Dermis microvascular lymphatic vessel endothelial cell (primary cell): ENCODE results near the gene DNAH14. TPM values are rescaled to one million over a fixed set of nuclear protein-coding genes. Genes with fewer than 3 reads are reported as not detected.
"Not testable (repeated sequence)": the region's sequence is repeated elsewhere in the genome, so short reads cannot be mapped to it uniquely, and the experiment has no call there.

Source experiments
- DNase-seq, 2 donors: peaks; one replicate each; pipeline versions ENCODE4 v3.0.0 to v3.0.0-alpha.2; 2010; ENCODE audit warnings: low read depth in 2 of 2
- total RNA-seq: library from RNA; depleted of rRNA; stranded (reverse); fragments of >200 nt; gene quantifications from 2 replicates; pipeline ENCODE4 v1.2.1, GENCODE V29; 2014

The DNAH14 gene
- total RNA-seq, 1 donor from 2014 or later: 4.6 TPM

GRCh38 chr1:224921354-224921753 is 8.1 kb upstream of the DNAH14 start:
- DNase-seq: no peak

- DNase-seq: peak; percentile 12 to 23
Observed at GRCh38 chr1:224922404-224923164, 6.9 kb upstream of the DNAH14 start.

GRCh38 chr1:224923726-224924125 is 5.7 kb upstream of the DNAH14 start:
- DNase-seq: no peak

GRCh38 chr1:224927631-224928030 is 1.8 kb upstream of the DNAH14 start:
- not testable (repeated sequence) for DNase-seq

- no peak for DNase-seq
Observed at GRCh38 chr1:224928906-224929305, 569 bp upstream of the DNAH14 start.

- no peak for DNase-seq
Observed at GRCh38 chr1:224931605-224932004, 2.1 kb downstream of the DNAH14 start.

- DNase-seq: no peak
Observed at GRCh38 chr1:224932607-224933249, 3.3 kb downstream of the DNAH14 start.

- DNase-seq: no peak
Observed at GRCh38 chr1:224933584-224933983, 4.1 kb downstream of the DNAH14 start.

- no peak for DNase-seq
Observed at GRCh38 chr1:224938652-224939051, 9.2 kb downstream of the DNAH14 start.

- DNase-seq: no peak
Observed at GRCh38 chr1:224939844-224940425, 10.5 kb downstream of the DNAH14 start.

- not testable (repeated sequence) for DNase-seq
Observed at GRCh38 chr1:224940735-224941134, 11.3 kb downstream of the DNAH14 start.

- not testable (repeated sequence) for DNase-seq
Observed at GRCh38 chr1:224945651-224946348, 16.3 kb downstream of the DNAH14 start.

GRCh38 chr1:224946349-224946691 is 16.8 kb downstream of the DNAH14 start:
- DNase-seq: not testable (repeated sequence)

GRCh38 chr1:224957696-224958095 is 28.2 kb downstream of the DNAH14 start:
- DNase-seq: no peak

- DNase-seq: no peak
Observed at GRCh38 chr1:224958490-224958889, 29.0 kb downstream of the DNAH14 start.

GRCh38 chr1:224959115-224959514 is 29.6 kb downstream of the DNAH14 start:
- DNase-seq: no peak

- no peak for DNase-seq
Observed at GRCh38 chr1:224959656-224960055, 30.2 kb downstream of the DNAH14 start.

GRCh38 chr1:224980181-224980580 is 50.7 kb downstream of the DNAH14 start:
- DNase-seq: no peak

GRCh38 chr1:224981922-224982354 is 52.5 kb downstream of the DNAH14 start:
- DNase-seq: not testable (repeated sequence)

GRCh38 chr1:224988042-224988441 is 58.6 kb downstream of the DNAH14 start:
- DNase-seq: no peak

- DNase-seq: no peak
Observed at GRCh38 chr1:224989615-224990014, 60.1 kb downstream of the DNAH14 start.

- not testable (repeated sequence) for DNase-seq
Observed at GRCh38 chr1:224991550-224991949, 62.1 kb downstream of the DNAH14 start.
